ENCODE results near the gene RARB.

RARB gene

GRCh38 chr3:25503898-25504301 is 75.8 kb downstream of the RARB start:
- DNase-seq (ENCODE audit: low read depth), result no peak
- TF ChIP-seq, protein P1, sequence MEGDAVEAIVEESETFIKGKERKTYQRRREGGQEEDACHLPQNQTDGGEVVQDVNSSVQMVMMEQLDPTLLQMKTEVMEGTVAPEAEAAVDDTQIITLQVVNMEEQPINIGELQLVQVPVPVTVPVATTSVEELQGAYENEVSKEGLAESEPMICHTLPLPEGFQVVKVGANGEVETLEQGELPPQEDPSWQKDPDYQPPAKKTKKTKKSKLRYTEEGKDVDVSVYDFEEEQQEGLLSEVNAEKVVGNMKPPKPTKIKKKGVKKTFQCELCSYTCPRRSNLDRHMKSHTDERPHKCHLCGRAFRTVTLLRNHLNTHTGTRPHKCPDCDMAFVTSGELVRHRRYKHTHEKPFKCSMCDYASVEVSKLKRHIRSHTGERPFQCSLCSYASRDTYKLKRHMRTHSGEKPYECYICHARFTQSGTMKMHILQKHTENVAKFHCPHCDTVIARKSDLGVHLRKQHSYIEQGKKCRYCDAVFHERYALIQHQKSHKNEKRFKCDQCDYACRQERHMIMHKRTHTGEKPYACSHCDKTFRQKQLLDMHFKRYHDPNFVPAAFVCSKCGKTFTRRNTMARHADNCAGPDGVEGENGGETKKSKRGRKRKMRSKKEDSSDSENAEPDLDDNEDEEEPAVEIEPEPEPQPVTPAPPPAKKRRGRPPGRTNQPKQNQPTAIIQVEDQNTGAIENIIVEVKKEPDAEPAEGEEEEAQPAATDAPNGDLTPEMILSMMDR (IDR thresholded peaks at IDR 0.05; ENCODE audit: control insufficient read depth, insufficient read depth, low read depth, low read length, missing control alignments), result no peak
- H3K4me3 ChIP-seq (ENCODE audit: control insufficient read depth, low read depth, low read length), result no peak overlapping the region

DNA sequence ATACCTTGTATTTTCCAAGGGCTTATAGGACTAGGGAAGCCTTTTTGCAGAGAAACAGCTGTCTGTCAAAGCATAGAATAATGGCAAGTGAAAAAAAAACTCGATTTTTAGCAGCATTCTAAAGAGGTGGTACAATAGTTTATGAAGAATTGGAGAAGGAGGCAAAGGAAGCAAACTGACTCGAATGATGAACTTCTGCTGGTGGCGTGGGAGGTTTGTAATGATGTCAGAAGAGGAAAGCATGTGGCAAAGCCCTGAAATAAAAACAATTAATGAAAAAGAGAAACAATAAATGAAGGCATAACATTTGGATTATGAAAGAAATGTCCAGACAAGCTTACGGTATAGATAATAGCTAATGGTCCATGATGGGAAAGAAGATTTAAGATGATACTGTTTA is 77.5 kb downstream of the RARB start:
- TF ChIP-seq, protein P1 (IDR thresholded peaks at IDR 0.05; ENCODE audit: control insufficient read depth, insufficient read depth, low read depth, low read length, missing control alignments), result no peak
- H3K4me3 ChIP-seq (ENCODE audit: control insufficient read depth, low read depth, low read length), result no peak overlapping the region
- no peak for DNase-seq (ENCODE audit: low read depth)

DNA sequence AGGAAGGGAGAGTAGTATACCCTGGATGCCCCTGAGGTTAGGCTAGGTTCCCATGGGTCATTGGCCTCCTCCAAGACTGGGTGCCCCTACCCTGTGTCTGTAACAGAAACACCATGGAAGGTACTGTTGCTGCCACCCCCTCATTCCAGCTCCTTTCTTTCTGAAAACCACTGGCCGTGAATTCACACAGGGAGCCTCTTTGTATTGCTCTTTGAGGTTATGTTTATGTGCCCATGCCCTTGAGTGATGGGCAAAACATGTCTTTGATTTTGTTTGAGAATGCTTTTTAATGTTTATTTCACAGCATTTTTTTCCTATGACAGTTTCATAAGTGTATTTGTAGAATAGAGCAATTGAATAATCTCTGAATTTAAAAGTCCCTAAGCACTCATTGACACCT is 79.7 kb downstream of the RARB start:
- TF ChIP-seq, protein P1 (IDR thresholded peaks at IDR 0.05; ENCODE audit: control insufficient read depth, insufficient read depth, low read depth, low read length, missing control alignments), result no peak
- DNase-seq (ENCODE audit: low read depth), result no peak
- no peak overlapping the region for H3K4me3 ChIP-seq (ENCODE audit: control insufficient read depth, low read depth, low read length)

- no peak for DNase-seq (ENCODE audit: low read depth)
- no peak overlapping the region for H3K4me3 ChIP-seq (ENCODE audit: control insufficient read depth, low read depth, low read length)
- TF ChIP-seq, protein P1 (IDR thresholded peaks at IDR 0.05; ENCODE audit: control insufficient read depth, insufficient read depth, low read depth, low read length, missing control alignments), result no peak
Observed at GRCh38 chr3:25508433-25508832, 80.4 kb downstream of the RARB start.

DNA sequence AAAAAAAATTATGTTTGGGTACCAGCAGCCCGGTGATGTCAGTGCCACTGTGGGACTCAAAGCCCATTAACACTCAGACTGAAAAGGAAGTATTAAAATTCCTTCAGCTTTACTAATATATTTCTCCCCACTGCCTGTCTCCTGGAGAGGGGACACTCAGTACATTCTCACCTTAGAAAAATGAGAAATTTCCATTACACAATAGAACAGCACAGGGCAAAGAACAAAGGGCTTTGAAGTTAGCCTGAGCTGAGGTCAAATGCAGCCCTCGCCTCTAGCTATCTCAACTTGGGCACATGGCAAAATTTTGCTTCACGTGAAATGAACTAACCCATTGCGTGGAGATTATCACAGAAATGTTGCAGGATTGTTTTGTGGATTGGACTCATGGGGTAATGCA is 80.8 kb downstream of the RARB start:
- H3K4me3 ChIP-seq (ENCODE audit: control insufficient read depth, low read depth, low read length), result no peak overlapping the region
- DNase-seq (ENCODE audit: low read depth), result no peak
- TF ChIP-seq, protein P1 (IDR thresholded peaks at IDR 0.05; ENCODE audit: control insufficient read depth, insufficient read depth, low read depth, low read length, missing control alignments), result no peak

GRCh38 chr3:25510797-25511196 is 82.7 kb downstream of the RARB start:
- TF ChIP-seq, protein P1 (IDR thresholded peaks at IDR 0.05; ENCODE audit: control insufficient read depth, insufficient read depth, low read depth, low read length, missing control alignments), result no peak
- no peak overlapping the region for H3K4me3 ChIP-seq (ENCODE audit: control insufficient read depth, low read depth, low read length)
- DNase-seq (ENCODE audit: low read depth), result no peak
